ENCODE measurements around the gene BTBD9.

DNA sequence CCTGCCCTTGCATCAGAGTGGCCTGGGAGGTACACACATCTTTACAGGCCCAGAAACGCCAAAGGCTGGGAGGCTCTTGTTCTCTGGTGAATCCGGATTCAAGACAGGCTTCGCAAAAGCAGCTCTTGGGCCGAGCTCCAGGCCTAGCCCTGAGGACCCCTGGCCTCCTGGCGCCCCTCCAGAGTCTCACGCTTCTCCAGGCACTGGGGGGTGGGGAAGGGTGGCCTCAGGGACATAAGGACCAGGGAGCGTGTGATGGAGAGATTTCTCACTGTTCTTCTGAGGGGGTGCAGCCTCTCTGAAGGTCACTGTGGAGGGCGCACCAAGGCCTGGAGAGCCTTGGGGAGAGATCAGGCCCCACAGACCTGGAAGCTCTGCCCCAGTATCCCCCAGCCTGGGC lies 471.0 kb downstream of the BTBD9 start:
- TF ChIP-seq, protein P1, sequence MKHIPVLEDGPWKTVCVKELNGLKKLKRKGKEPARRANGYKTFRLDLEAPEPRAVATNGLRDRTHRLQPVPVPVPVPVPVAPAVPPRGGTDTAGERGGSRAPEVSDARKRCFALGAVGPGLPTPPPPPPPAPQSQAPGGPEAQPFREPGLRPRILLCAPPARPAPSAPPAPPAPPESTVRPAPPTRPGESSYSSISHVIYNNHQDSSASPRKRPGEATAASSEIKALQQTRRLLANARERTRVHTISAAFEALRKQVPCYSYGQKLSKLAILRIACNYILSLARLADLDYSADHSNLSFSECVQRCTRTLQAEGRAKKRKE (CRISPR knock-in tag; IDR thresholded peaks at IDR 0.05; ENCODE audit: low read depth) = no peak
- TF ChIP-seq, protein P2, sequence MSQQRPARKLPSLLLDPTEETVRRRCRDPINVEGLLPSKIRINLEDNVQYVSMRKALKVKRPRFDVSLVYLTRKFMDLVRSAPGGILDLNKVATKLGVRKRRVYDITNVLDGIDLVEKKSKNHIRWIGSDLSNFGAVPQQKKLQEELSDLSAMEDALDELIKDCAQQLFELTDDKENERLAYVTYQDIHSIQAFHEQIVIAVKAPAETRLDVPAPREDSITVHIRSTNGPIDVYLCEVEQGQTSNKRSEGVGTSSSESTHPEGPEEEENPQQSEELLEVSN (IDR thresholded peaks at IDR 0.05; ENCODE audit: borderline replicate concordance, low read depth) = no peak
- TF ChIP-seq RFX5 (IDR thresholded peaks at IDR 0.05) (no peak), POLR2A (IDR thresholded peaks at IDR 0.05; ENCODE audit: low read length) (no peak), EP300 (IDR thresholded peaks at IDR 0.05) (no peak), NFE2L2 (conservative IDR thresholded peaks at IDR 0.05; ENCODE audit: low read length) (no peak)
- TF ChIP-seq, protein P3, sequence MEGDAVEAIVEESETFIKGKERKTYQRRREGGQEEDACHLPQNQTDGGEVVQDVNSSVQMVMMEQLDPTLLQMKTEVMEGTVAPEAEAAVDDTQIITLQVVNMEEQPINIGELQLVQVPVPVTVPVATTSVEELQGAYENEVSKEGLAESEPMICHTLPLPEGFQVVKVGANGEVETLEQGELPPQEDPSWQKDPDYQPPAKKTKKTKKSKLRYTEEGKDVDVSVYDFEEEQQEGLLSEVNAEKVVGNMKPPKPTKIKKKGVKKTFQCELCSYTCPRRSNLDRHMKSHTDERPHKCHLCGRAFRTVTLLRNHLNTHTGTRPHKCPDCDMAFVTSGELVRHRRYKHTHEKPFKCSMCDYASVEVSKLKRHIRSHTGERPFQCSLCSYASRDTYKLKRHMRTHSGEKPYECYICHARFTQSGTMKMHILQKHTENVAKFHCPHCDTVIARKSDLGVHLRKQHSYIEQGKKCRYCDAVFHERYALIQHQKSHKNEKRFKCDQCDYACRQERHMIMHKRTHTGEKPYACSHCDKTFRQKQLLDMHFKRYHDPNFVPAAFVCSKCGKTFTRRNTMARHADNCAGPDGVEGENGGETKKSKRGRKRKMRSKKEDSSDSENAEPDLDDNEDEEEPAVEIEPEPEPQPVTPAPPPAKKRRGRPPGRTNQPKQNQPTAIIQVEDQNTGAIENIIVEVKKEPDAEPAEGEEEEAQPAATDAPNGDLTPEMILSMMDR (IDR thresholded peaks at IDR 0.05) = no peak
- TF ChIP-seq, protein P4, sequence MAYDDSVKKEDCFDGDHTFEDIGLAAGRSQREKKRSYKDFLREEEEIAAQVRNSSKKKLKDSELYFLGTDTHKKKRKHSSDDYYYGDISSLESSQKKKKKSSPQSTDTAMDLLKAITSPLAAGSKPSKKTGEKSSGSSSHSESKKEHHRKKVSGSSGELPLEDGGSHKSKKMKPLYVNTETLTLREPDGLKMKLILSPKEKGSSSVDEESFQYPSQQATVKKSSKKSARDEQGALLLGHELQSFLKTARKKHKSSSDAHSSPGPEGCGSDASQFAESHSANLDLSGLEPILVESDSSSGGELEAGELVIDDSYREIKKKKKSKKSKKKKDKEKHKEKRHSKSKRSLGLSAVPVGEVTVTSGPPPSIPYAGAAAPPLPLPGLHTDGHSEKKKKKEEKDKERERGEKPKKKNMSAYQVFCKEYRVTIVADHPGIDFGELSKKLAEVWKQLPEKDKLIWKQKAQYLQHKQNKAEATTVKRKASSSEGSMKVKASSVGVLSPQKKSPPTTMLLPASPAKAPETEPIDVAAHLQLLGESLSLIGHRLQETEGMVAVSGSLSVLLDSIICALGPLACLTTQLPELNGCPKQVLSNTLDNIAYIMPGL (CRISPR knock-in tag; IDR thresholded peaks at IDR 0.05; ENCODE audit: borderline replicate concordance) = no peak

Measured in A549 (cell line).